ENCODE data around the gene NOL6.

GRCh38 chr9:33468215-33468730 lies 5.5 kb downstream of the NOL6 start:
- TF ChIP-seq CTCF (IDR thresholded peaks at IDR 0.05; ENCODE audit: borderline replicate concordance, extremely low read depth, low read length, poor library complexity, severe bottlenecking) (no peak), EZH2 (IDR thresholded peaks at IDR 0.05; ENCODE audit: borderline replicate concordance, low read depth, low read length, severe bottlenecking) (no peak)

All from DND-41 (cell line).